ENCODE data around the gene NFKBIE. TPM values are rescaled to one million over a fixed set of nuclear protein-coding genes. Genes with fewer than 3 reads are reported as not detected.
A peak's percentile ranks its signal among the peaks of the same experiment; 100 is the strongest.
"Not testable (repeated sequence)": the region's sequence is repeated elsewhere in the genome, so short reads cannot be mapped to it uniquely, and the experiment has no call there.

Gene NFKBIE, protein sequence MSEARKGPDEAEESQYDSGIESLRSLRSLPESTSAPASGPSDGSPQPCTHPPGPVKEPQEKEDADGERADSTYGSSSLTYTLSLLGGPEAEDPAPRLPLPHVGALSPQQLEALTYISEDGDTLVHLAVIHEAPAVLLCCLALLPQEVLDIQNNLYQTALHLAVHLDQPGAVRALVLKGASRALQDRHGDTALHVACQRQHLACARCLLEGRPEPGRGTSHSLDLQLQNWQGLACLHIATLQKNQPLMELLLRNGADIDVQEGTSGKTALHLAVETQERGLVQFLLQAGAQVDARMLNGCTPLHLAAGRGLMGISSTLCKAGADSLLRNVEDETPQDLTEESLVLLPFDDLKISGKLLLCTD
- polyA plus RNA-seq (5.7 to 7.3 TPM (median 6.5 TPM) in 3 replicates), polyA minus RNA-seq (4.1 to 5.6 TPM (median 5.1 TPM) in 3 replicates)
- 35.8 TPM for polyA plus RNA-seq (2011; ENCODE audit: low read depth)
- polyA plus RNA-seq (2011; cell fraction: cytosol; rRNA removed), result 7.2 and 8.8 TPM in 2 replicates
- 9.3 and 9.9 TPM in 2 replicates for polyA plus RNA-seq (2011; cell fraction: nucleus; rRNA removed)
- 8.9 and 12.1 TPM in 2 replicates for polyA plus RNA-seq (2012; ENCODE audit: low replicate concordance)
- 12.7 TPM for polyA minus RNA-seq (2011; cell fraction: cytosol; rRNA and poly(A)+ RNA removed)
- polyA minus RNA-seq (2011; cell fraction: nucleus; rRNA and poly(A)+ RNA removed), result 3.7 and 5.3 TPM in 2 replicates

DNA sequence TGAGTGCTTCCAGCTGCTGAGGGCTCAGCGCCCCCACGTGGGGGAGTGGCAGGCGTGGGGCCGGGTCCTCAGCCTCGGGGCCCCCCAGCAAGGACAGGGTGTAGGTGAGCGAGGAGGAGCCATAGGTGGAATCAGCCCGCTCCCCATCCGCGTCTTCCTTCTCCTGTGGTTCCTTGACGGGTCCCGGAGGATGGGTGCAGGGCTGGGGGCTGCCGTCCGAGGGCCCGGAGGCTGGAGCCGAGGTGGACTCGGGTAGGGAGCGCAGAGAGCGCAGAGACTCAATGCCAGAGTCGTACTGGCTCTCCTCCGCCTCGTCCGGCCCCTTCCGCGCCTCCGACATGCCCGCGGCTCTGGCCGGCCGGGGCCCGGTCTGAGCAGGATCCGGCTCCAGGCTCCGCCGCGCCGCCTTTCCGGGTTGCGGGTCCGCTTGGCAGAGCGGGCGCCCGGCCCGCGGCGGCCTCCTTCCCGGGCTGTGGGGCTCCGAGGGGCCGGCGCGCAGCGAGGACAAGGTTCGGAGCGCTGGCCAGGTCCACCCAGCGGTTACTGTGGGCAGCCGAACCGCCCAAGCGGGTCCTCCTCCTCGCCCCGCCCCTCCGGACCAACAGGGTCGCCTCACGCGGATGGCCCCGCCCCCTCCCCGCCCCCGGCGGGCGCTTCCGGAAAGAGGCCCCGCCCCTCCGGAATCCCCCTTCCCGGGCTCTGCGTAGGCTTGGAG lies at the start of gene NFKBIE:
Gene NFKBIE (minus strand): TSS at position 545 of the 715 bp plus-strand sequence. CDS start 205 bp downstream, at position 340.
- H3K9ac ChIP-seq (ENCODE audit: control insufficient read depth, extremely low read depth, insufficient read depth, low read length), result peak within 1 kb of the TSS; percentile 86
- peak within 1 kb of the TSS; percentile 73 for H3K27ac ChIP-seq (ENCODE audit: control insufficient read depth, insufficient read depth, low read length)
- peaks cover 33% of the 10 kb centered on the region for H3K4me1 ChIP-seq (ENCODE audit: control insufficient read depth, extremely low read depth, insufficient read depth, low read length)
- no peaks in the 10 kb centered on the region for H3K9me1 ChIP-seq (ENCODE audit: control insufficient read depth, extremely low read depth, insufficient read depth, low read length)
- peaks cover 16% of the 10 kb centered on the region for H3K27me3 ChIP-seq (ENCODE audit: control insufficient read depth, extremely low read depth, insufficient read depth, low read length)
- H3K79me2 ChIP-seq (ENCODE audit: control insufficient read depth, insufficient read depth, low read length), result peaks cover 26% of the 10 kb centered on the region
- FAIRE-seq (no peak), DNase-seq (ENCODE audit: low read depth, low spot score) (no peak)
- peaks cover 3% of the 10 kb centered on the region for H4K20me1 ChIP-seq (ENCODE audit: control insufficient read depth, extremely low read depth, insufficient read depth, low read length)
- dilution Hi-C loops (cut with MboI; ENCODE audit: extremely low pct_ligation_motif_present, low sequenced_read_pairs), result no loop called here
- H3K9me3 ChIP-seq (ENCODE audit: control insufficient read depth, low read depth, low read length), result no peaks in the 10 kb centered on the region
- peak within 1 kb of the TSS; percentile 66 for H2AFZ ChIP-seq (ENCODE audit: control insufficient read depth, low read length)
- no peak for TF ChIP-seq EZH2 (IDR thresholded peaks at IDR 0.05; ENCODE audit: low read length)
- TF ChIP-seq, protein P1, sequence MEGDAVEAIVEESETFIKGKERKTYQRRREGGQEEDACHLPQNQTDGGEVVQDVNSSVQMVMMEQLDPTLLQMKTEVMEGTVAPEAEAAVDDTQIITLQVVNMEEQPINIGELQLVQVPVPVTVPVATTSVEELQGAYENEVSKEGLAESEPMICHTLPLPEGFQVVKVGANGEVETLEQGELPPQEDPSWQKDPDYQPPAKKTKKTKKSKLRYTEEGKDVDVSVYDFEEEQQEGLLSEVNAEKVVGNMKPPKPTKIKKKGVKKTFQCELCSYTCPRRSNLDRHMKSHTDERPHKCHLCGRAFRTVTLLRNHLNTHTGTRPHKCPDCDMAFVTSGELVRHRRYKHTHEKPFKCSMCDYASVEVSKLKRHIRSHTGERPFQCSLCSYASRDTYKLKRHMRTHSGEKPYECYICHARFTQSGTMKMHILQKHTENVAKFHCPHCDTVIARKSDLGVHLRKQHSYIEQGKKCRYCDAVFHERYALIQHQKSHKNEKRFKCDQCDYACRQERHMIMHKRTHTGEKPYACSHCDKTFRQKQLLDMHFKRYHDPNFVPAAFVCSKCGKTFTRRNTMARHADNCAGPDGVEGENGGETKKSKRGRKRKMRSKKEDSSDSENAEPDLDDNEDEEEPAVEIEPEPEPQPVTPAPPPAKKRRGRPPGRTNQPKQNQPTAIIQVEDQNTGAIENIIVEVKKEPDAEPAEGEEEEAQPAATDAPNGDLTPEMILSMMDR (optimal IDR thresholded peaks at IDR 0.05 in 1 of 3, IDR thresholded peaks at IDR 0.05 in 1 of 3, conservative IDR thresholded peaks at IDR 0.05 in 1 of 3; ENCODE audit: extremely low read depth in 1 of 3, insufficient read depth in 2 of 3, low read length in 3 of 3), result peak in 2 of 3 experiments; percentile 41 to 62
- peaks cover 8 to 10% of the 10 kb centered on the region in 2 experiments for H3K36me3 ChIP-seq (ENCODE audit: control insufficient read depth in 2 of 2, extremely low read depth in 1 of 2, insufficient read depth in 2 of 2, low read length in 2 of 2)
- H3K4me2 ChIP-seq (ENCODE audit: control insufficient read depth, extremely low read depth, insufficient read depth, low read depth, low read length), result peak within 1 kb of the TSS; percentile 89
- H3K4me3 ChIP-seq (ENCODE audit: control insufficient read depth in 2 of 3, extremely low read depth in 1 of 3, insufficient read depth in 2 of 3, low read depth in 1 of 3, low read length in 3 of 3), result peak within 1 kb of the TSS; percentile 63 to 80 (median 69)

DNA sequence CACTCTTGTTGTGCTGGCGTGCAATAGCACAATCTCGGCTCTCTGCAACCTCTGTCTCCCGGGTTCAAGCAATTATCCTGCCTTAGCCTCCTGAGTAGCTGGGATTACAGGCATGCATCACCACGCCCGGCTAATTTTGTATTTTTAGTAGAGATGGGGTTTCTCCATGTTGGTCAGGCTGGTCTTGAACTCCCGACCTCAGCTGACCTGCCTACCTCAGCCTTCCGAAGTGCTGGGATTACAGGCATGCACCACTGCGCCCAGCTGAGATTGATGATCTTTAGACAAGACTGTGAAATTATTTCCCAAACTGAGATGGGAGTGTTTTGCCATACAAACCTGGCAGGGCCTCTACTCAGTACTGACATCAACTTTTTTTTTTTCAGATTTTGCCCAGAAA lies 49.3 kb upstream of the NFKBIE start:
- H3K79me2 ChIP-seq (ENCODE audit: control insufficient read depth, insufficient read depth, low read length), result peaks cover 12% of the 10 kb centered on the region
- H3K4me2 ChIP-seq (ENCODE audit: control insufficient read depth, extremely low read depth, insufficient read depth, low read depth, low read length); DNase-seq (ENCODE audit: low read depth, low spot score); FAIRE-seq; H3K27me3 ChIP-seq (ENCODE audit: control insufficient read depth, extremely low read depth, insufficient read depth, low read length); dilution Hi-C loops (cut with MboI; ENCODE audit: extremely low pct_ligation_motif_present, low sequenced_read_pairs); H3K27ac ChIP-seq (ENCODE audit: control insufficient read depth, insufficient read depth, low read length); H3K9me1 ChIP-seq (ENCODE audit: control insufficient read depth, extremely low read depth, insufficient read depth, low read length); H4K20me1 ChIP-seq (ENCODE audit: control insufficient read depth, extremely low read depth, insufficient read depth, low read length); H3K9ac ChIP-seq (ENCODE audit: control insufficient read depth, extremely low read depth, insufficient read depth, low read length); H2AFZ ChIP-seq (ENCODE audit: control insufficient read depth, low read length); H3K9me3 ChIP-seq (ENCODE audit: control insufficient read depth, low read depth, low read length); H3K4me1 ChIP-seq (ENCODE audit: control insufficient read depth, extremely low read depth, insufficient read depth, low read length); H3K4me3 ChIP-seq (ENCODE audit: control insufficient read depth in 2 of 3, extremely low read depth in 1 of 3, insufficient read depth in 2 of 3, low read depth in 1 of 3, low read length in 3 of 3): not testable (repeated sequence)
- peaks cover 6 to 12% of the 10 kb centered on the region in 2 experiments for H3K36me3 ChIP-seq (ENCODE audit: control insufficient read depth in 2 of 2, extremely low read depth in 1 of 2, insufficient read depth in 2 of 2, low read length in 2 of 2)
